Measurements from ENCODE around the gene JPH4. TPM values are rescaled to one million over a fixed set of nuclear protein-coding genes. Genes with fewer than 3 reads are reported as not detected.
A peak's percentile ranks its signal among the peaks of the same experiment; 100 is the strongest.

JPH4 gene
- 11.4 TPM for polyA plus RNA-seq (2013, experiment 1 of 2)
- 6.2 TPM for polyA plus RNA-seq (2013, experiment 2 of 2)

DNA sequence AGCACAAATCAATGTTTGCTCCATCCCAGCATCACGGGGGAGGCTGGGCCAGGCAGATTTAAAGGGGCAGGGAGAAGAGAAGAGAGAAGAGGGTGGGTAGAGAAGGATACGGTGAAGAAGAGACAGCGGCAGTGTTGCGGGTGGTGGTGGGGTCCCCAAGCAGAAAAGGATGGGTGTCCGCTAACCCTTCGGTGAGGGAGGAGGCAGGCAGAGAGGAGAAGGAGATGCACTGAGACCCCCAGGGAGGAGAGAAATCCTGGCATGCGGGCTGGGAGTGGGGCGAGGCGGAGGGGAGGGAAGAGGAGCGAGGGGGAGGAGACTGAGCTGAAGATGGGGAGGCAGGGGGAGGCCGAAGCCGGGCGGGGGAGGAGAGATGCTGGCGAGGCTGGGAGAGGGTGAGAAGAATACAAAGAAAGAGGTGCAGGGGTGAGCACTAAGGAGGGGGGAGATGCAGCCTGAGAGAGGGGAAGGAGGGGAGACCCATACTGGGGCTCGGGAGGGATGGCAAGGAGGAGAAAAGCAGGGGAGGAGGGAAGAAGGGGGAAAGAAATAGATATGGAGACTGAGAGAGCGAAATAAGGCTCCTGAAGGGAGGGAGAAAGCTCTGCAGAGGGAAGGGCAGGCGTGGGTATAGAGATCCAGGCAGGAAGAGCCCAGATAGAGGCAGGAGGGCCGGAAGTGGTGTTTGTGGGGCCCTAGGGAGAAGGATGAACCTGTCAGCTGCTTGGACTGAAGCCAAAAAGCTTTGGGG lies at the start of gene JPH4:
TSS of gene JPH4 (minus strand) at position 231 of the 751 bp plus-strand sequence. CDS start 1,337 bp downstream, outside the sequence.
- peak within 1 kb of the TSS; percentile 34 for H3K4me3 ChIP-seq (ENCODE audit: extremely low read depth, insufficient read depth, low read length, poor library complexity, severe bottlenecking)
- no peaks in the 10 kb centered on the region for H3K9me3 ChIP-seq (ENCODE audit: control insufficient read depth, low read length)
- H3K4me1 ChIP-seq (ENCODE audit: control insufficient read depth, insufficient read depth, low read length, poor library complexity, severe bottlenecking), result peaks cover 3% of the 10 kb centered on the region
- no peaks in the 10 kb centered on the region for H3K36me3 ChIP-seq (ENCODE audit: control insufficient read depth, insufficient read depth, low read length)
- 11 to 16% methylated on average over 14 to 17 of the region's 18 CpGs for WGBS, 2 experiments (ENCODE audit: insufficient coverage in 2 of 2)
- H3K27ac ChIP-seq (ENCODE audit: low read depth, low read length, severe bottlenecking), result no peak within 1 kb of the TSS

DNA sequence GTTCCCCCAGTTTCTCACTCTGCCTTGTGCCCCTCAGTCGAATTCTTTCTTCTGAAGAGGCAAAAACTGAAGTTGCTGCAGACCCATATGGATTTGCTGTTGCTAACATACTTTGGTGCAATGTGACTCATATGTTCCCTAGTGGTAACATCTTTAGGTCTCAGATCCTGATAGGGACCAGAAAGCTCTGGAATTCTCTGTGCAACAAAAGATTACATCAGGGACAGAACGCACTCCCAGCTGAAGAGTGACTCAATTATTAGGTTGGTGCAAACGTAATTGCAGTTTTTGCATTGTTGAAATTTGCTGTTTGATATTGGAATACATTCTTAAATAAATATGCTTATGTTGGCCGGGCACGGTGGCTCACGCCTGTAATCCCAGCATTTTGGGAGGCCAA lies 49.4 kb upstream of the JPH4 start:
- 83 to 90% methylated on average over 2 to 6 of the region's 6 CpGs for WGBS, 2 experiments (ENCODE audit: insufficient coverage in 2 of 2)
- Histone ChIP-seq H3K27ac (ENCODE audit: low read depth, low read length, severe bottlenecking) (no peak overlapping the region), H3K9me3 (ENCODE audit: control insufficient read depth, low read length) (peaks cover 23% of the 10 kb centered on the region), H3K4me3 (ENCODE audit: extremely low read depth, insufficient read depth, low read length, poor library complexity, severe bottlenecking) (no peak overlapping the region), H3K36me3 (ENCODE audit: control insufficient read depth, insufficient read depth, low read length) (no peaks in the 10 kb centered on the region), H3K4me1 (ENCODE audit: control insufficient read depth, insufficient read depth, low read length, poor library complexity, severe bottlenecking) (peaks cover 7% of the 10 kb centered on the region)

DNA sequence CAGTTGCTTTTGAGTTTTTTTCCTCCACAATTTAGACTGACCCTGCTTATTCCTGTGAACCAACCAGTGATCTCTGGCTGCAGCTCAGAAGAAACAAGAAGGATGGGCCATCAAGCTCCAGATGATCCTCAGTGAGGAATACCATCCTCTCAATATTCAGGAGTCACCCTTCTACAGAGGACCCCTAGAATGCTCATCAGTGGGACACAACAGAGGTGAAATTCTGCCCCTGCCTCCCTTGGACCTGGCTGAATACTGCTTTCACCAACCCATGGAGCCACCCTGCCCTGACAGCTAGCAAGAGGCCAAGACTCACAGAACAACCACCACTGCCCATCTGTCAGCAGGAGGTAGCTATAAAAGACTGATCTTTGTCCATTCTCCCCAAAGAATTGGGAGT lies 48.4 kb upstream of the JPH4 start:
- Histone ChIP-seq H3K27ac (ENCODE audit: low read depth, low read length, severe bottlenecking) (no peak overlapping the region), H3K9me3 (ENCODE audit: control insufficient read depth, low read length) (peaks cover 29% of the 10 kb centered on the region), H3K36me3 (ENCODE audit: control insufficient read depth, insufficient read depth, low read length) (no peaks in the 10 kb centered on the region), H3K4me3 (ENCODE audit: extremely low read depth, insufficient read depth, low read length, poor library complexity, severe bottlenecking) (no peak overlapping the region), H3K4me1 (ENCODE audit: control insufficient read depth, insufficient read depth, low read length, poor library complexity, severe bottlenecking) (peaks cover 5% of the 10 kb centered on the region)

DNA sequence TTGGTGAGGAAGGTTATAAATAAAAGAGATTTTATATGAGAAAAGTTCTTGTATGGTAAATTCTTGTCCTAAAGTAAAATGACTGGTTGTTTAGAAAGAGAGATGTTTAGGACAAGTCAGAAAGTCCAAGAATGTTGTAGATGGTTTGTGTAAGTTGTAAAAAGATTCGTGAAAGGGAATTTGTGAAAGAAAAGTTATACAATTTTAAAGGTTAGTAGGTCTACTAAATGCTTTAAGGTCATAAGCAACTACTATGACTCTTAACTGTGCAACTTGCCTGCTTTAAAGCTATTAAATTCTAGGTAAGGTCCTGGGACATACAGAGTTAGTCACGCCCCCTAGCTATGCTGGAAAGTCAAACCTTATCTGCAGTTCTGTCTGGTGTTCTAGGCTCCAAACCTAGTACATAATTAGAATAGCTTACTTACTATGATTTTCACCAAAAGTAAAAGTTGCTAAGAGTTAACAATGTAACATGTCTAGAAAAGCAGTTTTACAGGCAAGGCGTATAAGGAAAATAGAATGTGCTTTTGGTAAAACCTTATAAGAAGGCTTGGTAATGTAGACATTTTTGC lies 46.3 kb upstream of the JPH4 start:
- Histone ChIP-seq H3K9me3 (ENCODE audit: control insufficient read depth, low read length) (peaks cover 29% of the 10 kb centered on the region), H3K4me3 (ENCODE audit: extremely low read depth, insufficient read depth, low read length, poor library complexity, severe bottlenecking) (no peak overlapping the region), H3K36me3 (ENCODE audit: control insufficient read depth, insufficient read depth, low read length) (no peaks in the 10 kb centered on the region), H3K27ac (ENCODE audit: low read depth, low read length, severe bottlenecking) (no peak overlapping the region), H3K4me1 (ENCODE audit: control insufficient read depth, insufficient read depth, low read length, poor library complexity, severe bottlenecking) (no peaks in the 10 kb centered on the region)
- WGBS, 2 experiments (ENCODE audit: insufficient coverage in 2 of 2), result 85 to 92% methylated on average over 1 to 3 of the region's 3 CpGs

DNA sequence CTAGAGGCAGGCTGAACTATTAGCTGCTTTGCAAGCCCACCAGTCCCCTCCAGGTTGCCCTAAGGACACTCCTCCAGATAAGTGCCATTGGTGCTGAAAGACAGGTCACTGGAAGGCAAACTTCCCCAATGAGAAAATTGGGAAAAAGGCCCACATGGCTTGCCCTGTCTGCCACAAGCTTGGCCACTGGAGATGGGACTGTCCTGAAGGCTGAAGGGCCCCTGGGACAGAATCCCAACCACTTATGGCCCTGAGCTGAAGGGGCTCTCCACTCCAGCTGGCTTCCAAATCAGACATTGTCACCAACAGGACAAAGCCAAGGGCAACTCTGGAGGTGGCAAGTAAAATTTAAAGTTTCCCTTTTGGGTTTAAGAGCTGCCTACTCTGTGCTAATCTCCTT lies 45.4 kb upstream of the JPH4 start:
- H3K36me3 ChIP-seq (ENCODE audit: control insufficient read depth, insufficient read depth, low read length), result no peaks in the 10 kb centered on the region
- H3K4me3 ChIP-seq (ENCODE audit: extremely low read depth, insufficient read depth, low read length, poor library complexity, severe bottlenecking), result no peak overlapping the region
- H3K4me1 ChIP-seq (ENCODE audit: control insufficient read depth, insufficient read depth, low read length, poor library complexity, severe bottlenecking), result no peaks in the 10 kb centered on the region
- H3K27ac ChIP-seq (ENCODE audit: low read depth, low read length, severe bottlenecking), result no peak overlapping the region
- peaks cover 29% of the 10 kb centered on the region for H3K9me3 ChIP-seq (ENCODE audit: control insufficient read depth, low read length)

DNA sequence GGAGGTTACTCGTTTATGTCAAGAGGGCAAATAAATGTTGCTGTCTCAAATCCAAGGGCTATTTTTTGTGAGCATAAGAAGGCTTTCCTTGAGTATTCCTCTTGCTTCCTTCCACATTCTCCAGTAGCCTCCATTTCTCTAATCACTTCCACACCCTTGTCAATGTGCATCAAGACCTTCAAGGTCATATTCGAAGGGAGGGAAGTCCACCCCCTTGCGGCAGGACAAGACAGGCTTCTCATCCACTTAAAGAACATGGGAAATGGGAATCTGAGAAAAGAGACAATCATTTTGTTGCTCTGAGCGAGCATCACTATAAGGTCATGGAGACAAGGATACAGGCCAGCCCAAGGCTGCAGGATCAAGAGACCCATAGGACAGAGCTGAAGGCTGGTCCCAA lies 44.4 kb upstream of the JPH4 start:
- Histone ChIP-seq H3K9me3 (ENCODE audit: control insufficient read depth, low read length) (peaks cover 29% of the 10 kb centered on the region), H3K4me1 (ENCODE audit: control insufficient read depth, insufficient read depth, low read length, poor library complexity, severe bottlenecking) (no peaks in the 10 kb centered on the region), H3K36me3 (ENCODE audit: control insufficient read depth, insufficient read depth, low read length) (no peaks in the 10 kb centered on the region), H3K4me3 (ENCODE audit: extremely low read depth, insufficient read depth, low read length, poor library complexity, severe bottlenecking) (no peak overlapping the region), H3K27ac (ENCODE audit: low read depth, low read length, severe bottlenecking) (no peak overlapping the region)
- 83% methylated on average over 1 to 2 of the region's 4 CpGs for WGBS, 2 experiments (ENCODE audit: insufficient coverage in 2 of 2)

DNA sequence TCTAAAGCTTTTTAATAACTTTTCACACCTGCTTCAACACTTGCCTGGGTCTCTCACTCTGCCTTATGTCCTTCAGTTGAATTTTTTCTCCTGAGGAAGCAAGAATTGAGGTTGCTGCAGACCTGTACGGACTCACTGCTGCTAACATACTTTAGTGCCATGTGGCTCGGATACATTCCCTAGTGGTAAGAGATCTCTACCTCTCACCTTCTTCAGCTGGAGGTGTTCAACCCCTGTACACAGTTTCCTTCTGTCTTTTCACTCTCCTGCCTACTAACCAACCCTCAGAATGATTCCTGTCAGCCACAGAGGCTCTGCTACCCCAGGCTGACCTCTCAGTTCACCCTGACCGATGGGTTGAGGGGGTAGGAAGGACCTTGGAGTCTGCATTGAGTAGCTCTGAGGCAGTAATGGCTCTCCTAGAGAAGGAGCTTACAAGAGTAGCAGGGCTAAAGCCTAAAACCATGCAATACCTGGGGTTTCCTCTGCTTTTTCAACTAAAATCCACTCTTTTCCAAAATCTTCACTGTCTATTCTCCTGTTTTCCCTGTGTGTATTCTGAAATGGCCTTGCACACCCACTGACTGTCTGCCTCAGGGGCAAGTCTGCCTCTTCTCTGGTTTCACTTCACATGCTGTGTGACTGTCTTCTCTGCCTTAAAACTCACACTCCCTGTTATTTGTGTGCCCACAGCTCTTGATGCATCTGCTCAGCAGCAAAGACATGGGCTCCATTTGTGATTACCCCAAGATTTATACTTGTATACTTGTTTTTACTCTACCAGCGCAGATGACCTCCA lies 43.5 kb upstream of the JPH4 start:
- no peaks in the 10 kb centered on the region for H3K4me1 ChIP-seq (ENCODE audit: control insufficient read depth, insufficient read depth, low read length, poor library complexity, severe bottlenecking)
- no peak overlapping the region for H3K4me3 ChIP-seq (ENCODE audit: extremely low read depth, insufficient read depth, low read length, poor library complexity, severe bottlenecking)
- no peaks in the 10 kb centered on the region for H3K36me3 ChIP-seq (ENCODE audit: control insufficient read depth, insufficient read depth, low read length)
- H3K9me3 ChIP-seq (ENCODE audit: control insufficient read depth, low read length), result peaks cover 29% of the 10 kb centered on the region
- H3K27ac ChIP-seq (ENCODE audit: low read depth, low read length, severe bottlenecking), result no peak overlapping the region
- 70 to 85% methylated on average over 2 to 3 of the region's 4 CpGs for WGBS, 2 experiments (ENCODE audit: insufficient coverage in 2 of 2)

DNA sequence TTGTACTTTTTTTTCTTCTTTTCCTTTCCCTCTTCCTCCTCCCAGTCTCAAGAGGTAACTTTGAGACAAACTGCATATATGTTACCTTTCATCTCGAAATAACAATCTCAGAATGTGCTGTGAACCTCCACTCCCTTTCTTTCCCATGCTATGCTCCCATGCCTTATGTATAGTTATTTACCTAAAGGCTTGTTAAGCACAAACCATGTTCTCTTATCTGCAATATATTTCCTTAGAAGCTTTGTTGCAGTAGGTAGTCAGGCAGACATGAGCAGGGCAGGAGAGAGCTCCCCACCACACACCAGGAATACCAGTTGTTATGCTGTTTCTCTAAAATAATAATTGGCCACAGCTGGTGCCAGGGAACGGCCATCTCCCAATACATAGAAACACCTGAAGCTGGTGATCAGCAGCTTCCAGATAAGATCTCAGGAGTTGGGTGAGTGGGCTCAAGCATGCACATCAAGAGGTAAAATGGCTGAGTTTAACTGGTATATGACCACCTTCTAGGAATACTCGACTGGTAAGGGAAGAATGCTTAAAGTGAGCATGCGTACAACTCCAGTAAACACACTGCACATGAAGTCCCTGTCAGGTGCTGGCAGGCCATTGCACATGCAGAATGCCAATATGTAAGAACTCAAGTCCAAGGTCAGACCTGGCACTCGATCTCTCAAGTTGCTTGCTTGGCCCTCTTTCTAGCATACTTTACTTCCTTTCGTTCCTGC lies 42.8 kb upstream of the JPH4 start:
- Histone ChIP-seq H3K4me1 (ENCODE audit: control insufficient read depth, insufficient read depth, low read length, poor library complexity, severe bottlenecking) (no peaks in the 10 kb centered on the region), H3K9me3 (ENCODE audit: control insufficient read depth, low read length) (peaks cover 29% of the 10 kb centered on the region), H3K36me3 (ENCODE audit: control insufficient read depth, insufficient read depth, low read length) (no peaks in the 10 kb centered on the region), H3K4me3 (ENCODE audit: extremely low read depth, insufficient read depth, low read length, poor library complexity, severe bottlenecking) (no peak overlapping the region), H3K27ac (ENCODE audit: low read depth, low read length, severe bottlenecking) (no peak overlapping the region)
- whole genome bisulfite sequencing, 2 experiments (ENCODE audit: insufficient coverage in 2 of 2), result 50 to 58% methylated on average over 3 to 5 of the region's 6 CpGs

DNA sequence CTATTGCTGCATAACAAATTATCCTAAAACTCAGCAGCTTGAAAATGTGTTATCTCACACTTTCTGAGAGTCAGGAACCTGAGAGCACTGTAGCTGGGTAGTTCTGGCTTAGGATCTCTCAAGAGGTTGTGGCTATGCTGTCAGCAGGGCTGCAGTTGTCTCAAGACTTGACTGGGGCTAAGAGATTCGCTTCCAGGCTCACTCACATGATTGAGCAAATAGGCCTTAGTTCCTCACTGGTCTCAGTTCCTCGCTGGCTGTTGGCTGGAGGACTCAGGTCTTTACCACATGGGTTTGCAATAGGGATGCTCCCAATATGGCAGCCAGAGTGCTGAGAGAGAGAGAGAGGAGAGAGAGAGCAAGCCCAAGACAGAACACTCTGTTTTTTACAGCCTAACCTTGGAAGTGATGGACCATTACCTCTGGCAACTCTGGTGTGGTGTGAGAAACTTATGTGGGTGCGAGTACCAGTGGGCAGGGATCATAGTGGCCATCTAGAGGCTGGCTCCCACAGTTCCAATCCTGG lies 41.6 kb upstream of the JPH4 start:
- WGBS, 2 experiments (ENCODE audit: insufficient coverage in 2 of 2), result 53 to 59% methylated on average over 2 of the region's 3 CpGs
- H3K4me3 ChIP-seq (ENCODE audit: extremely low read depth, insufficient read depth, low read length, poor library complexity, severe bottlenecking), result no peak overlapping the region
- no peaks in the 10 kb centered on the region for H3K36me3 ChIP-seq (ENCODE audit: control insufficient read depth, insufficient read depth, low read length)
- H3K9me3 ChIP-seq (ENCODE audit: control insufficient read depth, low read length), result peaks cover 27% of the 10 kb centered on the region
- no peak overlapping the region for H3K27ac ChIP-seq (ENCODE audit: low read depth, low read length, severe bottlenecking)
- no peaks in the 10 kb centered on the region for H3K4me1 ChIP-seq (ENCODE audit: control insufficient read depth, insufficient read depth, low read length, poor library complexity, severe bottlenecking)

DNA sequence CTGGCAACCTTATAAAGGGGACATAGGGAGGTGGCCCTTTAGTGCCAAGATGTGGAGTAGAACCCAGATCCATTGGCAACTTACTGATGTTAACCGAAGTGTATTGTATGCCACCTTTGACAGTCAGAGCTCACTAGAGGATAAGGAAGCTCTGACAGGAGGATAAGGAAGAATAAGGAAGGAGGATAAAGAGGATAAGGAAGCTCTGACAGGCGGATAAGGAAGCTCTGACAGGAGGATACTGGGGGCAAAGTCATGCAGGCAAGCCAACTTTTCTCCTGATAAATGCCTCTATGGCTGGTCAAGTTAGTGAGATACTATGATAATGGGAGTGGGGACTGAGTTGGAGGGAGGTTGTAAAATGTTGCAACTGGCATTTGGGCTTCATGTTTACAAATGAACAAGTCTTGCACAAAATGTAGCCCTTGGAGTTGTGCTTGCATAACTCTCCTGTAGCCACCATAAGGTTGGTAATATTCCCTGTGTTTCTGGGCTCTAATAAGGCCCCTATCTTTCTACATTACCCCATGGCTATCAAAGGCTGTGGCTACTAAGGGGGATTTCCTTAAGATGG lies 39.9 kb upstream of the JPH4 start:
- no peaks in the 10 kb centered on the region for H3K36me3 ChIP-seq (ENCODE audit: control insufficient read depth, insufficient read depth, low read length)
- no peaks in the 10 kb centered on the region for H3K4me1 ChIP-seq (ENCODE audit: control insufficient read depth, insufficient read depth, low read length, poor library complexity, severe bottlenecking)
- H3K9me3 ChIP-seq (ENCODE audit: control insufficient read depth, low read length), result peaks cover 10% of the 10 kb centered on the region
- no peak overlapping the region for H3K4me3 ChIP-seq (ENCODE audit: extremely low read depth, insufficient read depth, low read length, poor library complexity, severe bottlenecking)
- WGBS, 2 experiments (ENCODE audit: insufficient coverage in 2 of 2), result 83 to 87% methylated on average over 2 of the region's 2 CpGs
- H3K27ac ChIP-seq (ENCODE audit: low read depth, low read length, severe bottlenecking), result no peak overlapping the region
